GM12878 (cell line): ENCODE measurements around the gene PRKN. TPM values are rescaled to one million over a fixed set of nuclear protein-coding genes. Genes with fewer than 3 reads are reported as not detected.

Source experiments
- ATAC-seq: fragments of 200-7000 bp; cut with Tn5 transposase; 3 replicates; pipeline ENCODE4 v1.9.1; 2020; ENCODE audit warnings: mild to moderate bottlenecking, moderate library complexity
- BruUV-seq: library from RNA; stranded (reverse); fragments of 400-500 nt; replicated peaks from 2 replicates; lab custom pipeline; 2021; lab: Mats Ljungman, UMichigan
- CTCF ChIA-PET: fragments of 300-600 bp; sonication (Branson Sonifier 250); formaldehyde crosslinking; extraction: SDS; loops from one replicate; lab custom pipeline; 2021; ENCODE audit warnings: inconsistent platforms; lab: Yijun Ruan, JAX
- POLR2A ChIA-PET: fragments of 350-600 bp; formaldehyde crosslinking; extraction: SDS; loops from one replicate; lab custom pipeline; 2021; ENCODE audit warnings: inconsistent platforms; lab: Charles Lee
- RAD21 ChIA-PET: fragments of 300-600 bp; sonication (Branson Sonifier 250); formaldehyde crosslinking; loops from one replicate; lab custom pipeline; 2023; ENCODE audit warnings: antibody characterized with exemption; ENCODE audit not compliant: unreplicated experiment; lab: Charles Lee
- SMC1A ChIA-PET: fragments of 300-600 bp; sonication (Branson Sonifier 250); formaldehyde crosslinking; loops from one replicate; lab custom pipeline; 2023; ENCODE audit not compliant: unreplicated experiment, uncharacterized antibody; lab: Charles Lee
- DNase-seq: peaks from one replicate; pipeline ENCODE4 v3.0.0-alpha.2; 2011; ENCODE audit warnings: low read depth, low spot score
- FAIRE-seq: peaks from 3 replicates; lab custom pipeline; 2011; peaks lifted over from hg19 to GRCh38; lab: Jason Lieb, UNC
- H2AFZ ChIP-seq: 2 replicates; pipeline ENCODE4 v1.6.0; 2011; ENCODE audit warnings: low read depth, low read length, control low read depth; ENCODE audit not compliant: control insufficient read depth
- H3K27ac ChIP-seq: 2 replicates; pipeline ENCODE4 v1.5.1; 2011; ENCODE audit warnings: control low read depth; ENCODE audit not compliant: control insufficient read depth, insufficient read depth
- H3K27me3 ChIP-seq, 2 experiments: replicated peaks in 1 of 2; 2 replicates each; pipeline versions ENCODE4 v1.6.0 to v1.6.1; 2011; ENCODE audit warnings: low read length in 1 of 2; ENCODE audit not compliant: control insufficient read depth in 2 of 2, insufficient read depth in 2 of 2
- H3K36me3 ChIP-seq, 2 experiments: 2 replicates each; pipeline ENCODE4 v1.5.1; 2011; ENCODE audit warnings: low read length in 1 of 2; ENCODE audit not compliant: control insufficient read depth in 2 of 2, insufficient read depth in 2 of 2
- H3K4me1 ChIP-seq: 2 replicates; pipeline ENCODE4 v1.6.1; 2011; ENCODE audit warnings: mild to moderate bottlenecking, low read length, moderate library complexity, mixed read lengths; ENCODE audit not compliant: control insufficient read depth, insufficient read depth
- H3K4me2 ChIP-seq: 2 replicates; pipeline ENCODE4 v1.6.0; 2011; ENCODE audit warnings: control low read depth; ENCODE audit not compliant: control insufficient read depth, insufficient read depth
- H3K4me3 ChIP-seq: fragments of 200-600 bp; sonication (generic); 2 replicates; pipeline ENCODE4 v1.5.1; 2016
- H3K79me2 ChIP-seq: 2 replicates; pipeline ENCODE4 v1.6.0; 2011; ENCODE audit warnings: low read length; ENCODE audit not compliant: control insufficient read depth, insufficient read depth
- H3K9ac ChIP-seq: 2 replicates; pipeline ENCODE4 v1.8.0; 2011; ENCODE audit warnings: low read length, control low read depth, mixed read lengths; ENCODE audit not compliant: control insufficient read depth, insufficient read depth
- H3K9me3 ChIP-seq: replicated peaks from 3 replicates; pipeline ENCODE4 v1.5.1; 2011; ENCODE audit warnings: mild to moderate bottlenecking, low read length; ENCODE audit not compliant: control insufficient read depth, insufficient read depth
- H4K20me1 ChIP-seq: 2 replicates; pipeline ENCODE4 v1.6.0; 2011; ENCODE audit not compliant: control insufficient read depth, insufficient read depth
- CBX3 ChIP-seq: fragments of 200-600 bp; sonication (generic); IDR thresholded peaks from 2 replicates; pipeline ENCODE4 v1.6.1; 2016; ENCODE audit warnings: low read depth, borderline replicate concordance
- CEBPZ ChIP-seq: fragments of 150-350 bp; IDR thresholded peaks from 2 replicates; pipeline ENCODE4 v1.6.1; 2016; ENCODE audit warnings: low read depth, low read length
- CREB1 ChIP-seq: IDR thresholded peaks from 2 replicates; pipeline ENCODE4 v1.6.1; 2012; ENCODE audit warnings: low read depth, mild to moderate bottlenecking, inconsistent platforms
- CUX1 ChIP-seq: IDR thresholded peaks from 2 replicates; pipeline ENCODE4 v1.6.1; 2012; ENCODE audit warnings: improper control_type of control experiment, low read depth, low read length; ENCODE audit not compliant: insufficient replicate concordance
- EP300 ChIP-seq, 2 experiments: fragments of 150-350 bp in 1 of 2; IDR thresholded peaks; 2 replicates each; pipeline ENCODE4 v1.6.1; 2011 to 2012; ENCODE audit warnings: low read depth in 2 of 2, low read length in 2 of 2, borderline replicate concordance in 1 of 2, improper control_type of control experiment in 1 of 2, inconsistent platforms in 1 of 2; ENCODE audit not compliant: control insufficient read depth in 1 of 2
- ESRRA ChIP-seq: IDR thresholded peaks from 2 replicates; pipeline ENCODE4 v1.6.1; 2012; ENCODE audit warnings: mild to moderate bottlenecking, low read length, improper control_type of control experiment
- LARP7 ChIP-seq: fragments of 450-650 bp; IDR thresholded peaks from 2 replicates; pipeline ENCODE4 v1.6.1; 2017; ENCODE audit warnings: mild to moderate bottlenecking
- MAX ChIP-seq: IDR thresholded peaks from 2 replicates; pipeline ENCODE4 v1.6.1; 2012; ENCODE audit warnings: low read depth, low read length, improper control_type of control experiment
- MYB ChIP-seq: fragments of 150-350 bp; IDR thresholded peaks from 2 replicates; pipeline ENCODE4 v1.6.1; 2014; ENCODE audit warnings: mild to moderate bottlenecking, low read depth, low read length, borderline replicate concordance
- NR2C1 ChIP-seq: fragments of 450-650 bp; IDR thresholded peaks from 2 replicates; pipeline ENCODE4 v1.6.1; 2017; ENCODE audit warnings: antibody characterized with exemption, mild to moderate bottlenecking, moderate library complexity
- NR2C2 ChIP-seq: IDR thresholded peaks from 2 replicates; pipeline ENCODE4 v1.6.1; 2011; ENCODE audit warnings: borderline replicate concordance, low read depth; ENCODE audit not compliant: control insufficient read depth, insufficient read length
- NRF1 ChIP-seq: conservative IDR thresholded peaks from 2 replicates; pipeline ENCODE4 v1.6.1; 2011; ENCODE audit warnings: mild to moderate bottlenecking, low read depth, low read length, improper control_type of control experiment
- POLR2AphosphoS2 ChIP-seq: IDR thresholded peaks from 2 replicates; pipeline ENCODE4 v1.6.1; 2011; ENCODE audit warnings: low read depth, mild to moderate bottlenecking, low read length, improper control_type of control experiment, moderate library complexity
- SMAD1 ChIP-seq: fragments of 450-650 bp; IDR thresholded peaks from 2 replicates; pipeline ENCODE4 v1.6.1; 2018; ENCODE audit warnings: mild to moderate bottlenecking, low read depth; ENCODE audit not compliant: partially characterized antibody
- WGBS: methylation state at CpG from one replicate; pipeline ENCODE4 v1.1.6; 2016; ENCODE audit warnings: low lambda C conversion rate; ENCODE audit not compliant: insufficient replicate concordance, insufficient coverage; ENCODE audit errors: missing lambda C conversion rate; 5-methylcytosine and 5-hydroxymethylcytosine counted together
- in situ Hi-C: fragments of 300-500 bp; cut with MboI; formaldehyde crosslinking; loops from 9 replicates; pipeline ENCODE4 v1.14.3; 2018; ENCODE audit warnings: mixed read lengths
- intact Hi-C: fragments of 100-400 bp; cut with micrococcal nuclease; formaldehyde crosslinking; loops from one replicate; pipeline ENCODE4 v1.14.2; 2022; ENCODE audit not compliant: unreplicated experiment
- polyA plus RNA-seq, 11 experiments: library from polyadenylated mRNA; depleted of rRNA in 4 of 11; unstranded in 6 of 11; stranded (reverse) in 5 of 11; fragments of >200 nt; fragmentation: Nextera tagmentation in 4 of 11; fragmentation: Illumina TruSeq in 1 of 11; extraction: Ambion mirVana in 4 of 11; extraction: Trizol in 1 of 11; gene quantifications; 1 replicate in 1 of 11; 2 replicates in 10 of 11; pipeline versions ENCODE4 v1.2.1 to v1.2.3, GENCODE V29; 2011 to 2016; ENCODE audit warnings: inconsistent platforms in 2 of 11, missing spikeins in 2 of 11, low read depth in 1 of 11
- total RNA-seq, 4 experiments: library from RNA; depleted of rRNA in 3 of 4; stranded (reverse); fragments of >200 nt in 3 of 4; fragmentation: Illumina TruSeq in 1 of 4; extraction: Trizol in 1 of 4; gene quantifications; 2 replicates each; pipeline versions ENCODE4 v1.2.1 to v1.2.3, GENCODE V29; 2013 to 2021

Gene PRKN
- total and polyA plus RNA-seq, 10 of the 15 experiments (the other 5 are each of a cell fraction or from before 2014, with no cell fraction given): 0.06 to 0.09 TPM; not detected in 8

GRCh38 chr6:161369339-161369738, 1358.2 kb downstream of the PRKN start (continued):
- TF ChIP-seq CEBPZ: no peak
- no peak for TF ChIP-seq SMAD1
- no peak for TF ChIP-seq CREB1
- no peak for TF ChIP-seq EP300 (IDR thresholded peaks at IDR 0.05; ENCODE audit: borderline replicate concordance in 1 of 2, control insufficient read depth in 1 of 2, low read depth in 2 of 2, low read length in 2 of 2)
- no peak for TF ChIP-seq ESRRA
- TF ChIP-seq LARP7: no peak
- no peak for TF ChIP-seq MAX
- no peak for TF ChIP-seq NR2C1
- TF ChIP-seq NRF1: no peak
- TF ChIP-seq POLR2AphosphoS2: no peak

GRCh38 chr6:161368514-161368913, 1359.1 kb downstream of the PRKN start:
- 71% methylated on average over 5 of the region's 7 CpGs for WGBS
- Histone ChIP-seq H3K9ac (no peak overlapping the region), H4K20me1 (no peaks in the 10 kb centered on the region), H3K4me2 (no peak overlapping the region), H3K9me3 (no peaks in the 10 kb centered on the region; the same call in 2 of the 3 replicates), H3K4me1 (no peaks in the 10 kb centered on the region), H3K4me3 (no peak overlapping the region), H3K79me2 (no peaks in the 10 kb centered on the region), H3K36me3 (no peaks in the 10 kb centered on the region), H2AFZ (no peak overlapping the region), H3K27me3 (no peaks in the 10 kb centered on the region), H3K27ac (no peak overlapping the region)
- ChIA-PET CTCF (interaction anchor here (12.2 kb wide), 1 partner anchor 437 kb away, joined by 334 read pairs; no protein-coding TSS in a partner anchor), RAD21 (interaction anchor here (9.2 kb wide), 1 partner anchor 436 kb away, joined by 162 read pairs; no protein-coding TSS in a partner anchor), POLR2A (no interaction called here), SMC1A (interaction anchor here (11.5 kb wide), 1 partner anchor 440 kb away, joined by 209 read pairs; no protein-coding TSS in a partner anchor)
- no TSS peak for BruUV-seq
- in situ Hi-C loops (loop anchor here (25.0 kb wide), 1 partner anchor 231 kb away; no protein-coding TSS in a partner anchor), intact Hi-C loops (no loop called here)
- ATAC-seq (no peak), FAIRE-seq (no peak), DNase-seq (no peak)
- TF ChIP-seq CUX1: no peak
- no peak for TF ChIP-seq NR2C2
- no peak for TF ChIP-seq CBX3
- no peak for TF ChIP-seq MYB
